Vagina (tissue), 2 donors: Measurements from ENCODE around the gene CHCHD4. TPM values are rescaled to one million over a fixed set of nuclear protein-coding genes. Genes with fewer than 3 reads are reported as not detected.
"Not testable (repeated sequence)": the region's sequence is repeated elsewhere in the genome, so short reads cannot be mapped to it uniquely, and the experiment has no call there.

Source experiments
- DNase-seq, 2 donors: peaks; one replicate each; pipeline ENCODE4 v3.0.0-alpha.2; 2017; ENCODE audit errors: extremely low spot score in 2 of 2
- H3K27ac ChIP-seq: fragments of 200-600 bp; sonication (generic); one replicate; pipeline ENCODE4 v1.5.1; 2019
- H3K27me3 ChIP-seq: fragments of 200-600 bp; sonication (generic); one replicate; pipeline ENCODE4 v1.5.1; 2019
- H3K36me3 ChIP-seq, 2 donors: fragments of 200-600 bp; sonication (generic); one replicate each; pipeline ENCODE4 v1.5.1; 2017 to 2019
- H3K4me1 ChIP-seq: fragments of 200-600 bp; sonication (generic); one replicate; pipeline ENCODE4 v1.5.1; 2019
- H3K4me3 ChIP-seq, 2 donors: fragments of 200-600 bp; sonication (generic); 1 replicate in 1 of 2; 2 replicates in 1 of 2; pipeline ENCODE4 v1.5.1; 2016 to 2019
- H3K9me3 ChIP-seq: fragments of 200-600 bp; sonication (generic); one replicate; pipeline ENCODE4 v1.5.1; 2019
- POLR2A ChIP-seq, 2 donors: fragments of 450-650 bp; IDR thresholded peaks; one replicate each; pipeline ENCODE4 v1.6.1; 2017; ENCODE audit warnings: antibody characterized with exemption in 2 of 2, mild to moderate bottlenecking in 2 of 2, moderate library complexity in 2 of 2
- POLR2AphosphoS5 ChIP-seq, 2 donors: sonication (generic); formaldehyde crosslinking; IDR thresholded peaks; one replicate each; pipeline ENCODE4 v1.9.0; 2017; ENCODE audit warnings: antibody characterized with exemption in 2 of 2, mild to moderate bottlenecking in 2 of 2, low read depth in 1 of 2; ENCODE audit not compliant: insufficient read depth in 1 of 2
- intact Hi-C: fragments of 100-400 bp; cut with DNase I; formaldehyde crosslinking; loops from one replicate; pipeline ENCODE4 v1.15.1; 2023
- total RNA-seq: library from RNA; depleted of rRNA; stranded (reverse); fragments of >200 nt; gene quantifications from one replicate; pipeline ENCODE4 v1.2.3, GENCODE V29; 2016
- TF ChIP-seq, protein P1 (sequence below), 3 experiments: fragments of 450-650 bp in 2 of 3; fragments of 200-600 bp in 1 of 3; sonication (generic) in 1 of 3; IDR thresholded peaks; one replicate each; pipeline ENCODE4 v1.5.1; 2017 to 2019; ENCODE audit warnings: antibody characterized with exemption in 3 of 3, mild to moderate bottlenecking in 2 of 3, moderate library complexity in 2 of 3

The CHCHD4 gene
- total RNA-seq, 1 donor from 2014 or later: 10.6 TPM

DNA sequence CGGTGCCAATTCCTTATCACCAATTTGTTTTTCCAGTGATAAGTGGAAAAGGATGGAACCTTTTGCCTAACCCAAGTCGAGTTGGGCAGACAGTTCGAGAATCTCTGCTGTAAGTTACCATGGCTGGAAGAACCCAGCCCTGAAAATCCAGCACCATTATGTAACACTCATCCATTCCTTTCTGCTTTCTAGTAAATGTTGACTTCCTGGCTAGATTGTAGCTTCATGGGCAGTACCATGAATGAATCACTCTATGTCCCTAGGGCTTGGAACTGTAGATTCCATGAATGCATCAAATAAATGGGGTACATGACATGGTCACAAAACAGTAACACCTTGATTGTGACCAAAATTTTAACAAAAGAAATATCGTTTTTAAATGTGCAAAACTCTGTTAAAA is 14.0 kb downstream of the CHCHD4 start:
- TF ChIP-seq POLR2A (IDR thresholded peaks at IDR 0.05): no peak
- TF ChIP-seq POLR2AphosphoS5 (IDR thresholded peaks at IDR 0.05; ENCODE audit: insufficient read depth in 1 of 2, low read depth in 1 of 2): no peak
- TF ChIP-seq, protein P1, sequence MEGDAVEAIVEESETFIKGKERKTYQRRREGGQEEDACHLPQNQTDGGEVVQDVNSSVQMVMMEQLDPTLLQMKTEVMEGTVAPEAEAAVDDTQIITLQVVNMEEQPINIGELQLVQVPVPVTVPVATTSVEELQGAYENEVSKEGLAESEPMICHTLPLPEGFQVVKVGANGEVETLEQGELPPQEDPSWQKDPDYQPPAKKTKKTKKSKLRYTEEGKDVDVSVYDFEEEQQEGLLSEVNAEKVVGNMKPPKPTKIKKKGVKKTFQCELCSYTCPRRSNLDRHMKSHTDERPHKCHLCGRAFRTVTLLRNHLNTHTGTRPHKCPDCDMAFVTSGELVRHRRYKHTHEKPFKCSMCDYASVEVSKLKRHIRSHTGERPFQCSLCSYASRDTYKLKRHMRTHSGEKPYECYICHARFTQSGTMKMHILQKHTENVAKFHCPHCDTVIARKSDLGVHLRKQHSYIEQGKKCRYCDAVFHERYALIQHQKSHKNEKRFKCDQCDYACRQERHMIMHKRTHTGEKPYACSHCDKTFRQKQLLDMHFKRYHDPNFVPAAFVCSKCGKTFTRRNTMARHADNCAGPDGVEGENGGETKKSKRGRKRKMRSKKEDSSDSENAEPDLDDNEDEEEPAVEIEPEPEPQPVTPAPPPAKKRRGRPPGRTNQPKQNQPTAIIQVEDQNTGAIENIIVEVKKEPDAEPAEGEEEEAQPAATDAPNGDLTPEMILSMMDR (IDR thresholded peaks at IDR 0.05): no peak
- Histone ChIP-seq H3K36me3 (peaks cover 0 to 27% of the 10 kb centered on the region in 2 donors), H3K27ac (no peak overlapping the region), H3K9me3 (no peaks in the 10 kb centered on the region), H3K27me3 (no peaks in the 10 kb centered on the region), H3K4me1 (no peaks in the 10 kb centered on the region), H3K4me3 (no peak overlapping the region)
- DNase-seq: no peak
- intact Hi-C loops: no loop called here

DNA sequence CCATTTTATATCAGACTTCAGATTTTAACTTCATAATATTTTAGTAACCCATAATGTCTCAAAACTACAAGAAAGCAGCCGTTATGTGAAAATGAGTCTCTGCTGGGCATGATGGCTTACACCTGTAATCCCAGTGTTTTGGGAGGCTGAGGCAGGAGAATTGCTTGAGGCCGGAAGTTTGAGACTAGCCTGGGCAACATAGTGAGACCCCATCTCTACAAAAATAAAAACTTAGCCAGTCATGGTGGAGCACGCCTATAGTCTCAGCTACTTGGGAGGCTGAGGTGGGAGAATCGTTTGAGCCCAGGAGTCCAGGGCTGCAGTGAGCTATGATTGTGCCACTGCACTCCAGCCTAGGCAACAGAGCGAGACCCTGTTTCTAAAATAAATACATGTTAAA is 14.8 kb downstream of the CHCHD4 start:
- H3K4me1 ChIP-seq, intact Hi-C loops, H3K27me3 ChIP-seq, DNase-seq, H3K4me3 ChIP-seq, H3K27ac ChIP-seq, H3K9me3 ChIP-seq: not testable (repeated sequence)
- peaks cover 0 to 18% of the 10 kb centered on the region in 2 donors for H3K36me3 ChIP-seq

- DNase-seq: no peak
- TF ChIP-seq POLR2A (IDR thresholded peaks at IDR 0.05) (no peak), POLR2AphosphoS5 (IDR thresholded peaks at IDR 0.05; ENCODE audit: insufficient read depth in 1 of 2, low read depth in 1 of 2) (no peak)
- TF ChIP-seq, protein P1 (IDR thresholded peaks at IDR 0.05): no peak
- H3K9me3 ChIP-seq: no peaks in the 10 kb centered on the region
- no peak overlapping the region for H3K4me3 ChIP-seq
- H3K27me3 ChIP-seq: no peaks in the 10 kb centered on the region
- H3K4me1 ChIP-seq: no peaks in the 10 kb centered on the region
- no peaks in the 10 kb centered on the region for H3K36me3 ChIP-seq
- intact Hi-C loops: no loop called here
- H3K27ac ChIP-seq: no peak overlapping the region
Measured at GRCh38 chr3:14097616-14098391, 26.9 kb downstream of the CHCHD4 start.

GRCh38 chr3:14096742-14097141 is 27.9 kb downstream of the CHCHD4 start:
- Histone ChIP-seq H3K4me3 (no peak overlapping the region), H3K9me3 (no peaks in the 10 kb centered on the region), H3K4me1 (no peaks in the 10 kb centered on the region), H3K27me3 (no peaks in the 10 kb centered on the region), H3K27ac (no peak overlapping the region), H3K36me3 (no peaks in the 10 kb centered on the region)
- no peak for DNase-seq
- intact Hi-C loops: no loop called here
- TF ChIP-seq, protein P1 (IDR thresholded peaks at IDR 0.05): no peak
- TF ChIP-seq POLR2A (IDR thresholded peaks at IDR 0.05) (no peak), POLR2AphosphoS5 (IDR thresholded peaks at IDR 0.05; ENCODE audit: insufficient read depth in 1 of 2, low read depth in 1 of 2) (no peak)

DNA sequence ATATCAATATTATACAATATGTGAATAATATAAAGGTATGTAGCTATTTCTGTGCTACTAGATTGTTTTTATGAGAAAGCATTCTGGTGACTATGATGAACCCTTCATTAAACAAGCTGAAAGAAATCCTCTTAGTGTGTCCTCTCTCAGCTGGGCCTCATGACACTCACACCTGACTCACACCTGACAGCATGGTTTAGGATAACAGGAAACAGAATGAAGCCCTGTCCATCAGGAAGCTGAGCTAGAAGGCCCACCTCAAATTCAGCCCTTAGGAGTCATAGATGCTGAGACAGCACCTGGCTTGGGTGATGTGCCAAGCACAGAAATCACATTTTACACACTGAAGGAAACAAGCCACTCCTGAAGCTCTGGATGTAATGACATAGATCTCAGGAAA is 30.8 kb downstream of the CHCHD4 start:
- intact Hi-C loops: no loop called here
- no peak for DNase-seq
- H3K27me3 ChIP-seq: no peaks in the 10 kb centered on the region
- no peak overlapping the region for H3K4me3 ChIP-seq
- H3K36me3 ChIP-seq: no peaks in the 10 kb centered on the region
- no peaks in the 10 kb centered on the region for H3K9me3 ChIP-seq
- H3K4me1 ChIP-seq: no peaks in the 10 kb centered on the region
- TF ChIP-seq, protein P1 (IDR thresholded peaks at IDR 0.05): no peak
- TF ChIP-seq POLR2AphosphoS5 (IDR thresholded peaks at IDR 0.05; ENCODE audit: insufficient read depth in 1 of 2, low read depth in 1 of 2) (no peak), POLR2A (IDR thresholded peaks at IDR 0.05) (no peak)
- H3K27ac ChIP-seq: no peak overlapping the region
